A673 (cell line): Measurements from ENCODE around the gene TLDC2. TPM values are rescaled to one million over a fixed set of nuclear protein-coding genes. Genes with fewer than 3 reads are reported as not detected.
A peak's percentile ranks its signal among the peaks of the same experiment; 100 is the strongest.

ENCODE experiments used
- BruUV-seq: library from RNA; stranded (reverse); fragments of 400-500 nt; replicated peaks from 2 replicates; lab custom pipeline; 2021; lab: Mats Ljungman, UMichigan
- CTCF ChIA-PET: fragments of 300-600 bp; sonication (Branson Sonifier 250); formaldehyde crosslinking; loops from one replicate; lab custom pipeline; 2022; ENCODE audit warnings: antibody characterized with exemption; lab: Charles Lee
- POLR2A ChIA-PET: fragments of 300-600 bp; sonication (Branson Sonifier 250); formaldehyde crosslinking; loops from one replicate; lab custom pipeline; 2022; ENCODE audit warnings: antibody characterized with exemption; ENCODE audit not compliant: low non-redundant PET; lab: Charles Lee
- DNase-seq: peaks from one replicate; pipeline ENCODE4 v3.0.0-alpha.2; 2015; ENCODE audit warnings: low spot score
- H3K27ac ChIP-seq: fragments of 200-600 bp; sonication (generic); 2 replicates; pipeline ENCODE4 v1.5.1; 2016; ENCODE audit warnings: mixed run types, low read depth, mild to moderate bottlenecking, mixed read lengths, antibody characterized with exemption, low read length; ENCODE audit not compliant: poor library complexity, severe bottlenecking
- H3K27me3 ChIP-seq: fragments of 200-600 bp; sonication (generic); replicated peaks from 2 replicates; pipeline ENCODE4 v1.6.1; 2017; ENCODE audit warnings: mixed run types, low read depth, mild to moderate bottlenecking, mixed read lengths, antibody characterized with exemption, low read length; ENCODE audit not compliant: insufficient read depth, poor library complexity
- H3K36me3 ChIP-seq: fragments of 200-600 bp; sonication (generic); 2 replicates; pipeline ENCODE4 v1.6.1; 2016; ENCODE audit warnings: mixed run types, mild to moderate bottlenecking, mixed read lengths, antibody characterized with exemption, low read length; ENCODE audit not compliant: insufficient read depth, poor library complexity, severe bottlenecking
- H3K4me1 ChIP-seq: fragments of 200-600 bp; sonication (generic); 2 replicates; pipeline ENCODE4 v1.6.1; 2017; ENCODE audit warnings: mixed run types, mild to moderate bottlenecking, mixed read lengths, antibody characterized with exemption, low read length; ENCODE audit not compliant: insufficient read depth, poor library complexity, severe bottlenecking
- H3K4me3 ChIP-seq: fragments of 200-600 bp; sonication (generic); 2 replicates; pipeline ENCODE4 v1.5.1; 2016; ENCODE audit warnings: low read depth, mixed run types, mild to moderate bottlenecking, mixed read lengths, low read length; ENCODE audit not compliant: poor library complexity, severe bottlenecking
- H3K9me3 ChIP-seq: fragments of 200-600 bp; sonication (generic); 2 replicates; pipeline ENCODE4 v1.6.1; 2016; ENCODE audit warnings: mixed run types, low read depth, mild to moderate bottlenecking, mixed read lengths, antibody characterized with exemption, low read length; ENCODE audit not compliant: poor library complexity, severe bottlenecking
- EZH2 ChIP-seq: fragments of 200-600 bp; sonication (generic); IDR thresholded peaks from 2 replicates; pipeline ENCODE4 v1.6.1; 2017; ENCODE audit warnings: borderline replicate concordance, low read depth, mild to moderate bottlenecking, mixed read lengths, antibody characterized with exemption, low read length; ENCODE audit not compliant: poor library complexity, severe bottlenecking
- intact Hi-C: fragments of 100-400 bp; cut with micrococcal nuclease; formaldehyde crosslinking; loops from one replicate; pipeline ENCODE4 v1.10.0; 2022; ENCODE audit not compliant: unreplicated experiment
- total RNA-seq: library from RNA; stranded (reverse); gene quantifications from 2 replicates; pipeline ENCODE4 v1.2.3, GENCODE V29; 2021
- TF ChIP-seq, protein P1 (sequence below): fragments of 300-800, 200-600 bp; sonication (generic); conservative IDR thresholded peaks from 2 replicates; pipeline ENCODE4 v1.5.1; 2017; ENCODE audit warnings: low read depth, mild to moderate bottlenecking, antibody characterized with exemption, low read length, moderate library complexity, mixed read lengths

TLDC2 gene
- total RNA-seq, 1 experiment from 2014 or later, result not detected

DNA sequence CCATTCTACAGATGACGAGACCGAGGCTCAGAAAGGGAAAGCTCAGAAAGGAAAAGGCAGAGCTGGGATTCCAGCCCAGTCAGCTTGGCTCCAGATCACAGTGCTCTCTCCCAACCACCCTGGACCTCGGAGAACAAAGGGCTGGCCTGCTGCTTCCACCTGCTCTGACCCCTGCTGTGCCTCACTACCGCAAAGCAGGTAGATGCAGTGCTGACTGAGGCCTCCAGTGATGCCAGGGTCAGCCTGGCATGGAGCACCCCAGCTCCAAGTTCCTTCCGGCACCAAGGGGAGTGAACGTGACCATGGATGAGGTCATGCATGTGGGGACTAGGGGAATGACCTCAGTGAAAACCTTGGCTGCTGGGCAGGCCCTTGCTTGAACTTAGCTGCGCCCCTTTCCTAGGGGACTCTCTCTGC is 20.7 kb upstream of the TLDC2 start:
- H3K9me3 ChIP-seq, result no peaks in the 10 kb centered on the region
- H3K4me1 ChIP-seq, result peaks cover 10% of the 10 kb centered on the region
- no TSS peak for BruUV-seq
- H3K27ac ChIP-seq, result no peak overlapping the region
- TF ChIP-seq, protein P1, sequence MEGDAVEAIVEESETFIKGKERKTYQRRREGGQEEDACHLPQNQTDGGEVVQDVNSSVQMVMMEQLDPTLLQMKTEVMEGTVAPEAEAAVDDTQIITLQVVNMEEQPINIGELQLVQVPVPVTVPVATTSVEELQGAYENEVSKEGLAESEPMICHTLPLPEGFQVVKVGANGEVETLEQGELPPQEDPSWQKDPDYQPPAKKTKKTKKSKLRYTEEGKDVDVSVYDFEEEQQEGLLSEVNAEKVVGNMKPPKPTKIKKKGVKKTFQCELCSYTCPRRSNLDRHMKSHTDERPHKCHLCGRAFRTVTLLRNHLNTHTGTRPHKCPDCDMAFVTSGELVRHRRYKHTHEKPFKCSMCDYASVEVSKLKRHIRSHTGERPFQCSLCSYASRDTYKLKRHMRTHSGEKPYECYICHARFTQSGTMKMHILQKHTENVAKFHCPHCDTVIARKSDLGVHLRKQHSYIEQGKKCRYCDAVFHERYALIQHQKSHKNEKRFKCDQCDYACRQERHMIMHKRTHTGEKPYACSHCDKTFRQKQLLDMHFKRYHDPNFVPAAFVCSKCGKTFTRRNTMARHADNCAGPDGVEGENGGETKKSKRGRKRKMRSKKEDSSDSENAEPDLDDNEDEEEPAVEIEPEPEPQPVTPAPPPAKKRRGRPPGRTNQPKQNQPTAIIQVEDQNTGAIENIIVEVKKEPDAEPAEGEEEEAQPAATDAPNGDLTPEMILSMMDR, result no peak
- no peak for TF ChIP-seq EZH2
- no peak for DNase-seq
- intact Hi-C loops, result no loop called here
- H3K27me3 ChIP-seq, result no peaks in the 10 kb centered on the region
- H3K4me3 ChIP-seq, result no peak overlapping the region
- CTCF ChIA-PET, result no interaction called here
- H3K36me3 ChIP-seq, result peaks cover 11% of the 10 kb centered on the region
- POLR2A ChIA-PET, result no interaction called here

DNA sequence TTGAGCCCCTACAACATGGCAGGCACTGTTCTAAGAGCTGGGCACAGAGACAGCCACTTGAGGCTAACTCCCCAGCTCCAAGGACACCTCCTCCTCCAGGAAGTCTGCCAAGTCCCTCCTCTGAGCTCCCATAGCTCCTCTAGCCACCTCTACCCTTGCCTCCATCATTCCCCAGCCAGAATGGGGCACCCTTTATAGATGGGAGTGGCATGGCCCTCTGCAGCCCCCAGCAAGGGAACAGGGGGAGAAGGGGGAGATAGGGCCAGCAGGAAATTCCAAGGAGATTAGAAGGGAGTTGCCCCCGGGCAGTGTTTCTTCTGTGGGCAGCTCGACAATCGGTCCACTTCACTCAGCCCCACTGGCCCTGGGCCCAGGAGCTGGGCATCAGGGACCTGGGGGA is 19.7 kb upstream of the TLDC2 start:
- BruUV-seq, result no TSS peak
- ChIA-PET POLR2A (interaction anchor here (0.6 kb wide), 1 partner anchor 21 kb away, joined by 3 read pairs; no protein-coding TSS in a partner anchor), CTCF (interaction anchor here (0.6 kb wide), 1 partner anchor 20 kb away, joined by 4 read pairs; no protein-coding TSS in a partner anchor)
- intact Hi-C loops, result no loop called here
- Histone ChIP-seq H3K9me3 (no peaks in the 10 kb centered on the region), H3K27me3 (no peaks in the 10 kb centered on the region), H3K4me3 (no peak overlapping the region), H3K27ac (peak overlapping the region; percentile 37), H3K4me1 (peaks cover 18% of the 10 kb centered on the region), H3K36me3 (peaks cover 13% of the 10 kb centered on the region)
- DNase-seq, result no peak
- TF ChIP-seq, protein P1, result no peak
- no peak for TF ChIP-seq EZH2

DNA sequence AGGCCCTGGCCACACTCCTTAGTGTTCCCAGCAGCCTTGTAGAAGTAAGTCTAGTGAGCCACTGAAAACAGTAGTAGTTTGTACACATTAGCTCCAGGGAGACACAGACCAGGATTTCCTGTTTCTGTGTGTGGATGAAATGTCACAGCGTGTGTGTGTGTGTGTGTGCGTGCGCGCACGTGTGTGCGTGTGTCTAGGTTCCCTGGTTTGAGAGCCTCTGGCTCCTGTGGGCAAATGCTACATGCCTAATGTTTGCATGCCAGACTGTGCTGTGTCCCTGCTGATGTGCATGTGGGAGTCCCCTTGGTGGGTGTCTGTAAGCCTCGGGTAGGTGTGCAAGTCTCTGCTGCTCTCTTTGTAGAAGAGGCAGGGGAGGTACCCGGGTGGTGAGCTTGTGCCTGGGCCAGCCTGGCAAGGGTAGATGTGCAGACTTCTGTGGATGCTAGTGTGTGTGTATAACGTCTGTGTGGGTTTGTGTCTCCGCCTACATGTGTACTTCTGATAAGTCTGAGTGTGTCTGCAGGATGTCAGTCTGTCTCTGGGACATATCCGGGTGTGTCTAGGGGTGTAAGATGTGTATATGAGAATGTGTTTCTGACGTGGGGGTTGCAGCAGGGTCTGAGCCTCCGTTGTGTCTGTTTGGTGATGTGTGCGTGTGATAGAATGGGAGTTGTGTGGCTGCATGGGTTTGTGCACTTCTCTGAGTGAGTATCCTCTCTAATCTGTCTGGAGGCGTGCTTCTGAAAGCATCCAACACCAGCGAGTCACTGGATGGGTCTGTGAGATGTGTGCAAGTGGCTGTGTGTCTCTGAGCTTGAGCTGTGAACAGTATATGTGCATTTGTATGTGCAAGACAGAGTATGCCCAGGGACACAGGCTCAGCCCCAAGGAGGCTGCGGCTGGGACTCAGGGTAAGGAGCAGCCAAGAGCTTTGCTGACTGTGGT is 19.0 kb upstream of the TLDC2 start:
- H3K9me3 ChIP-seq, result no peaks in the 10 kb centered on the region
- intact Hi-C loops, result no loop called here

More for the DNA sequence above, 19.0 kb upstream of the TLDC2 start:
- Histone ChIP-seq H3K27me3 (no peaks in the 10 kb centered on the region), H3K36me3 (peaks cover 13% of the 10 kb centered on the region), H3K4me3 (no peak overlapping the region), H3K27ac (peak overlapping the region; percentile 37), H3K4me1 (peaks cover 25% of the 10 kb centered on the region)
- TF ChIP-seq, protein P1, result no peak
- TF ChIP-seq EZH2, result no peak
- no TSS peak for BruUV-seq
- DNase-seq, result peak; percentile 32
- ChIA-PET CTCF (no interaction called here), POLR2A (interaction anchor here (0.6 kb wide), 1 partner anchor 22 kb away, joined by 3 read pairs; no protein-coding TSS in a partner anchor)
